Measurements from ENCODE around the gene AGBL4. TPM values are rescaled to one million over a fixed set of nuclear protein-coding genes. Genes with fewer than 3 reads are reported as not detected.

The AGBL4 gene
- total and polyA plus RNA-seq, 9 of the 15 experiments (the other 6 are each of a cell fraction or from before 2014, with no cell fraction given): 0.11 TPM; not detected in 7

DNA sequence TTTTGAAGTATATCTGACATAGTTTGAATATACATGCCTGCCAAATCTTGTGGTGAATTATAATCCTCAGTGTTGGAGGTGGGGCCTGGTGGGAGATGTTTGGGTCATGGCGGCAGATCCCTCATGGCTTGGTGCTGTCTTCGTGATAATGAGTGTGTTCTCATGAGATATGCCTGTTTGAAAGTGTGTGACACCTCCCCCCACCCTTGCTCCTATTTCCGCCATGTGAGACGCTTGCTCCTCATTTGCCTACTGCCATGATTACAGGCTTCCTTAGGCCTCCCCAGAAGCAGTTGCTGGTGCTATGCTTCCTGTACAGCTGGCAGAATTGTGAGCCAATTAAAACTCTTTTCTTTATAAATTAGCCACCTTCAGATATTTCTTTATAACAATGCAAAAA, 810.5 kb downstream of the AGBL4 start:
- Histone ChIP-seq H3K4me3 (no peak overlapping the region), H3K36me3 (ENCODE audit: control insufficient read depth, insufficient read depth, low read length) (no peaks in the 10 kb centered on the region), H3K79me2 (ENCODE audit: control insufficient read depth, insufficient read depth, low read length) (no peaks in the 10 kb centered on the region), H3K27me3 (ENCODE audit: control insufficient read depth in 2 of 2, insufficient read depth in 2 of 2, low read length in 2 of 2) (no peaks in the 10 kb centered on the region), H3K4me1 (replicated peaks in 1 of 2; ENCODE audit: control insufficient read depth in 2 of 2, insufficient read depth in 2 of 2, low read length in 2 of 2) (no peaks in the 10 kb centered on the region), H3K9ac (ENCODE audit: insufficient read depth in 1 of 2, low read depth in 2 of 2, low read length in 2 of 2) (no peak overlapping the region), H2AFZ (ENCODE audit: low read depth, low read length) (no peak overlapping the region), H3K27ac (ENCODE audit: extremely low read depth, low read depth, low read length) (no peak overlapping the region), H3K9me3 (replicated peaks; ENCODE audit: control insufficient read depth, insufficient read depth, low read depth, low read length) (no peaks in the 10 kb centered on the region), H3K9me1 (ENCODE audit: control insufficient read depth, insufficient read depth, low read length) (no peaks in the 10 kb centered on the region), H4K20me1 (replicated peaks; ENCODE audit: control insufficient read depth, insufficient read depth, low read length) (no peaks in the 10 kb centered on the region), H3K4me2 (ENCODE audit: insufficient read depth, low read length) (no peak overlapping the region)
- TF ChIP-seq ZNF561 (CRISPR knock-in tag; conservative IDR thresholded peaks at IDR 0.05): no peak
- no peak for TF ChIP-seq FOXP1 (CRISPR knock-in tag; IDR thresholded peaks at IDR 0.05)
- no peak for TF ChIP-seq THRAP3 (IDR thresholded peaks at IDR 0.05; ENCODE audit: borderline replicate concordance)
- no peak for TF ChIP-seq BDP1 (IDR thresholded peaks at IDR 0.05; ENCODE audit: insufficient read depth, insufficient read length)
- no peak for TF ChIP-seq ZNF79 (CRISPR knock-in tag; IDR thresholded peaks at IDR 0.05; ENCODE audit: low read depth)
- TF ChIP-seq ZNF324 (CRISPR knock-in tag; IDR thresholded peaks at IDR 0.05): no peak
- TF ChIP-seq SMAD1 (IDR thresholded peaks at IDR 0.05; ENCODE audit: low read depth, low read length, partially characterized antibody): no peak
- TF ChIP-seq HMGXB4 (CRISPR knock-in tag; IDR thresholded peaks at IDR 0.05): no peak
- TF ChIP-seq CBX2 (IDR thresholded peaks at IDR 0.05; ENCODE audit: insufficient read depth, low read length, poor library complexity, severe bottlenecking): no peak
- no peak for TF ChIP-seq HNRNPL (IDR thresholded peaks at IDR 0.05; ENCODE audit: low read depth, low read length)
- TF ChIP-seq MYBL2 (IDR thresholded peaks at IDR 0.05; ENCODE audit: low read depth): no peak
- TF ChIP-seq MYBL2 (CRISPR knock-in tag; IDR thresholded peaks at IDR 0.05; ENCODE audit: borderline replicate concordance): no peak
- TF ChIP-seq RUNX1 (IDR thresholded peaks at IDR 0.05; ENCODE audit: low read depth): no peak
- no peak for TF ChIP-seq NFIX (CRISPR knock-in tag; IDR thresholded peaks at IDR 0.05; ENCODE audit: low read depth)
- TF ChIP-seq, protein P1, sequence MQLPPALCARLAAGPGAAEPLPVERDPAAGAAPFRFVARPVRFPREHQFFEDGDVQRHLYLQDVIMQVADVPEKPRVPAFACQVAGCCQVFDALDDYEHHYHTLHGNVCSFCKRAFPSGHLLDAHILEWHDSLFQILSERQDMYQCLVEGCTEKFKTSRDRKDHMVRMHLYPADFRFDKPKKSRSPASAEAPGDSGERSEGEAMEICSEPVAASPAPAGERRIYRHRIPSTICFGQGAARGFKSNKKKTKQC (CRISPR knock-in tag; IDR thresholded peaks at IDR 0.05): no peak
- no peak for TF ChIP-seq RFX1 (IDR thresholded peaks at IDR 0.05)
- no peak for TF ChIP-seq DDX20 (tag; IDR thresholded peaks at IDR 0.05; ENCODE audit: low read depth)
- no peak for TF ChIP-seq ZNF384 (IDR thresholded peaks at IDR 0.05; ENCODE audit: low read depth, low read length)
- TF ChIP-seq, protein P2, sequence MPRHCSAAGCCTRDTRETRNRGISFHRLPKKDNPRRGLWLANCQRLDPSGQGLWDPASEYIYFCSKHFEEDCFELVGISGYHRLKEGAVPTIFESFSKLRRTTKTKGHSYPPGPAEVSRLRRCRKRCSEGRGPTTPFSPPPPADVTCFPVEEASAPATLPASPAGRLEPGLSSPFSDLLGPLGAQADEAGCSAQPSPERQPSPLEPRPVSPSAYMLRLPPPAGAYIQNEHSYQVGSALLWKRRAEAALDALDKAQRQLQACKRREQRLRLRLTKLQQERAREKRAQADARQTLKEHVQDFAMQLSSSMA (CRISPR knock-in tag; IDR thresholded peaks at IDR 0.05): no peak
- no peak for DNase-seq (ENCODE audit: extremely low read depth in 1 of 4, low spot score in 3 of 4)
- ATAC-seq: no peak
- no peak for FAIRE-seq
- intact Hi-C loops (cut with micrococcal nuclease): no loop called here
- BruUV-seq (replicated peaks): no TSS peak
- in situ Hi-C loops (cut with MboI): no loop called here
- ChIA-PET POLR2A (no interaction called here), CTCF (ENCODE audit: low intra/inter-chr PET ratio) (no interaction called here)
- WGBS (ENCODE audit: insufficient coverage, low coverage, missing lambda C conversion rate): 0% methylated on average over 4 of the region's 4 CpGs
